Measurements from ENCODE around the gene FTHL17. TPM values are rescaled to one million over a fixed set of nuclear protein-coding genes. Genes with fewer than 3 reads are reported as not detected.

Gene FTHL17
- polyA plus RNA-seq, 3 donors, result not detected

DNA sequence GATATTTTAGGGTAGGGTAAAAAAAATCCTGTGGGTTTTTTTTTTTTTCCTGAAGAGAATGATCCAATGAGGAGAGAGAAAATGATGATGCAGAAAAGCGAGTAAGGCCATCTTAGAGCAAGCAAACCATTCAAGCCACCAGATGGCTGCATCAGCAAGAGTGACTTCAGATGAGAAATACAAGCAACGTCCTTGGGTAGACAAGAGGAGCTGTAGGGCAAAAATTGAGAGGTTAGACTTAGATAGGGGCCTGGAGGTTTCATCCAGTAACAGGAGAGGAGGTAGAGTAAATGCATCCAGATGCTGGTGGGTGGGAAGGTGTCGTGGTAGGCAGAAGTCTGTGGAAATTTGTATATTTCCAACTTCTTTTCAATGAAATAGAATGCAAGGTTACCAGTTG lies 14.6 kb downstream of the FTHL17 start:
- WGBS, 3 donors, result 60 to 81% (median 70%) methylated on average over 3 of the region's 3 CpGs

DNA sequence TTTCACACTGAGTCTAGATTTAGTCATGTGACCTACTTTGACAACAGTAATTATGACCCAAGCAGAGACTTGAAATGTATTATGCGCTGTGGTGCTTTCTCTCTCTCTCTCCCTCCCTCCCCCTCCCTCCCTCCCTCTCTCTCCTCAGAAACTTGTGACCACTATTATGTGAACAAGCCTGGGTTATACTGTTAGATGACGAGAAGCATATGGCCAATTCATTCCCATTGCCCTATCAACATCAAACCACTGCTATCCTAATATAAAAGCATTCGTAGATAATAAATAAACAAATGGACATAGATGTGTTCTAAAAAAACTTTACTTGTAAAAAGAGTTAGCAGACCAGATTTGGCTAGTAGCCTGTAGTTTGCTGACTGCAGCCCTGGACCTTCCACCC lies 18.2 kb downstream of the FTHL17 start:
- 71 to 91% (median 76%) methylated on average over 3 of the region's 3 CpGs for WGBS, 3 donors
- H3K27ac ChIP-seq (ENCODE audit: low read depth, low read length), result no peak overlapping the region

More for the DNA sequence above, 14.6 kb downstream of the FTHL17 start:
- H3K27ac ChIP-seq (ENCODE audit: low read depth, low read length), result no peak overlapping the region

DNA sequence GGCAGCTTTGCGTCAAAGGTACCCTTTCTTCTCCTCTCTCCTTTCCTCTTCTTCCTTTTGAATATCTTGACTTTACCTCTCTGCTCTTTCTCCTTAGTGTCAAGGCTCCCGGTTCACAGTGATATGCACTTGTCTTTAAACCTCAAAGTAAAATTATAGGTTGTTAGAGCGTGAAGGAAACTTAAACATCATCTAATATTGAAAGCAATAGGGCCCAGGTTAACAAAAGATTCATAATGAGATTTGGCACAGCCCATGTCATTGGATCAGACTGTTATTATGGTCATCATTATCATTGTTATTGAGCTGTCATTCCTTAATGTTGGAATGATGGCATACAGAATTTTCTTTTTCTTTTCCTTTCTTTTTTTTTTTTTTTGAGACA lies 32.5 kb downstream of the FTHL17 start:
- no peak overlapping the region for H3K27ac ChIP-seq (ENCODE audit: low read depth, low read length)
- WGBS, 3 donors, result 70 to 78% (median 74%) methylated on average over 3 of the region's 3 CpGs

DNA sequence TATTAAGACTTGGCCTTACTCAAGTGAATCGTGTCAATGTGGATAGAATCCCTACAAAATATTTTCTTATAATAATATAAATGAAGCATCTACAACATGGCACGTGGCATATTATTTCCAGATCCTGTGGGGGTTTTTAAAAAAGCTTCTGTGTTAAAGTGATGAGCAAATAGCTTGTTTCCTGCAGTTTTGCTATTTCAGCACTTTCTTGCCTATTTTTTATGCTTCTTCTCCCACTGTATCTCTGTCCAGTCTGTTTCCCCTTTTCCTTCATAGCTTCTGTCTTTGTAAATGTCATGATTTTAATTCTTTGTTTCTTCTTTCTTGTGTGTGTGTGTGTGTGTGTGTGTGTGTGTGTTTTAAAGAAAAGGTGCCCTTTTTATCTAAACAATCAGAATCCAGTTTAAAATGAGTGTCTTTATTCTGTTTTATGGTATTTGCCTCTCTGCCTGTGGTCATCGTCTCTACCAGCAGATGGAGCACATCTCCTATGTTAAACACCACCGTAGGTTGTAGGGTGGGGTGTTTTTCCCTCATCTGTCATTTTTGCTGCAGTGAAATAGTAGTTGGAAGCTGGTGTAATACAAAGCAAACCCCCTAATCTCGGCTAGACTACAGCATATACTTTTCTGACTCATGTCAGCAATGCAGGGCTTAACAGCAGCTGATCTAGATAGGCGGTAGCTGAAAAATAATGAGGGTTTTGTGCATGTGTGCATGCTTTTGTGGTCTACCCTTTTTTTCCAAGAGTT lies 33.1 kb downstream of the FTHL17 start:
- 23 to 32% (median 27%) methylated on average over 6 of the region's 6 CpGs for WGBS, 3 donors
- no peak overlapping the region for H3K27ac ChIP-seq (ENCODE audit: low read depth, low read length)

DNA sequence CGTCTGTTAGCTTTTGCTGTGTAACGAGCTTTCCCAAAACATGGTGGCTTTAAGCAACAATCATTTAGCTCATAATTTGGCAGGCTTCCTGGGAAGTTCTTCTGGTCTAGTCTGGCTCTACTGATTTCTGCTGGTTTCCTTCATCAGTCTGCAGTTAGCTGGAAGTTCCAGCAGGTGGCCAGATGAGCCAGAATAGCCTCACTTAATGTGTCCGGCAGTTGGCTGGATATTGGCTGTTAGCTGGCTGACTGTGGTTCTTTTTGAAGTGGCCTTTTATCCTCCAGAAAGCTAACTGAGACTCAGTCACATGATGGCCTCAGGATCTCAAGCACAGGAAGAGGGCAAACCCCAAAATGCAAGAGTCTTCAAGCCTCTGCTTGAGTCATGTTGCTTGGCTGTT lies 34.9 kb downstream of the FTHL17 start:
- no peak overlapping the region for H3K27ac ChIP-seq (ENCODE audit: low read depth, low read length)
- WGBS, 3 donors, result 29 to 51% (median 36%) methylated on average over 3 of the region's 3 CpGs

- H3K27ac ChIP-seq (ENCODE audit: low read depth, low read length), result no peak overlapping the region
Measured at GRCh38 chrX:31027351-31027750, 44.5 kb downstream of the FTHL17 start.

GRCh38 chrX:31024866-31025265 lies 47.0 kb downstream of the FTHL17 start:
- 69 to 100% (median 95%) methylated on average over 1 of the region's 1 CpG for WGBS, 3 donors
- no peak overlapping the region for H3K27ac ChIP-seq (ENCODE audit: low read depth, low read length)

DNA sequence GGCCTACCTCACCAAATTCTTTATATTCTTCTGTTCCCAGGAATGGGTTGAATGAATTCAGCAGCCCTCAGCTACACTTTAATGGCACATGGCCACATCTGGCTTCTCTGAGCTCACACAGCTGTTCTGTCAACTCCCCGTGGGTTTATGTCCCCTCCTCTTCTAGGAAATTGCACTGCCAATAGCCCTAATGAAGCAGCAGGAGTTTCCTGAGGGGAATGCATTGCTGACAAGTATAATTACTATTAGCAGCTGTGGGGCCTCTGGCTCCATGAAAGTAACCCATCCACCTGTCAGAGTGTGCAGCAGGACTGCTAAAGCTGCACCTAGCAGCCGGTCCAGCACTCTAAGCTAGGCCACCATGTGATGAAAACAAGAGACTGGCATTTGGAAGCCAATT lies 50.3 kb downstream of the FTHL17 start:
- 30 to 65% (median 49%) methylated on average over 2 of the region's 2 CpGs for WGBS, 3 donors
- no peak overlapping the region for H3K27ac ChIP-seq (ENCODE audit: low read depth, low read length)

Other genes starting within 250 kb of the FTHL17 start
- gene TAB3, start 182.8 kb downstream of the FTHL17 start, polyA plus RNA-seq, result 1 to 10 TPM; 6.4 to 9.9 (median 7.5) TPM

Measured in adipose tissue (tissue), 3 donors.